ENCODE data around the gene SAP30BP. TPM values are rescaled to one million over a fixed set of nuclear protein-coding genes. Genes with fewer than 3 reads are reported as not detected.

The SAP30BP gene
- total and polyA plus RNA-seq, 2 donors (not counting 3 experiments of a cell fraction or from before 2014, with no cell fraction given) = 116 to 151 TPM

- no peaks in the 10 kb centered on the region for H3K36me3 ChIP-seq (ENCODE audit: control insufficient read depth in 2 of 2, extremely low read depth in 1 of 2, insufficient read depth in 2 of 2, low read length in 2 of 2)
- no peaks in the 10 kb centered on the region for H3K27me3 ChIP-seq (ENCODE audit: control insufficient read depth in 2 of 2, insufficient read depth in 2 of 2, low read length in 2 of 2)
- H3K4me2 ChIP-seq (ENCODE audit: insufficient read depth, low read length) = no peak overlapping the region
- no peak overlapping the region for H3K9ac ChIP-seq (replicated peaks; ENCODE audit: extremely low read depth, insufficient read depth, low read length)
- TF ChIP-seq CTCF (IDR thresholded peaks at IDR 0.05; ENCODE audit: extremely low read depth in 1 of 2, insufficient read depth in 1 of 2, low read depth in 1 of 2, low read length in 2 of 2) = no peak
- ChIA-PET CTCF (interaction anchor here (1.8 to 16.3 kb wide), 3 partner anchors 14 to 111 kb away, joined by 6 to 625 read pairs (median 446); a partner anchor contains a TSS), POLR2A (no interaction called here)
- intact Hi-C loops (cut with micrococcal nuclease) (no loop called here), dilution Hi-C loops (cut with MboI; ENCODE audit: extremely low pct_ligation_motif_present, low sequenced_read_pairs) (no loop called here)
- DNase-seq (ENCODE audit: low read depth, low spot score) (no peak), FAIRE-seq (no peak)
- H2AFZ ChIP-seq (ENCODE audit: low read depth, low read length) = no peak overlapping the region
- no peaks in the 10 kb centered on the region for H3K79me2 ChIP-seq (ENCODE audit: control insufficient read depth, insufficient read depth, low read length)
- peaks cover 12% of the 10 kb centered on the region for H3K4me1 ChIP-seq (ENCODE audit: control insufficient read depth, extremely low read depth, insufficient read depth, low read length)
- H3K4me3 ChIP-seq (replicated peaks in 1 of 3; ENCODE audit: insufficient read depth in 1 of 3, low read depth in 1 of 3, low read length in 3 of 3) = no peak overlapping the region
- H3K9me1 ChIP-seq (replicated peaks; ENCODE audit: control insufficient read depth, extremely low read depth, insufficient read depth, low read length) = no peaks in the 10 kb centered on the region
- H3K27ac ChIP-seq (ENCODE audit: insufficient read depth, low read depth, low read length) = no peak overlapping the region
- no TSS peak for BruUV-seq (replicated peaks)
- no peaks in the 10 kb centered on the region for H3K9me3 ChIP-seq (replicated peaks; ENCODE audit: control insufficient read depth, insufficient read depth, low read length)
- H4K20me1 ChIP-seq (replicated peaks; ENCODE audit: control insufficient read depth, extremely low read depth, insufficient read depth, low read length) = no peaks in the 10 kb centered on the region
Observed at GRCh38 chr17:75636381-75637142, 30.6 kb upstream of the SAP30BP start.

GRCh38 chr17:75637143-75637538 lies 30.0 kb upstream of the SAP30BP start:
- no peak overlapping the region for H3K9ac ChIP-seq (replicated peaks; ENCODE audit: extremely low read depth, insufficient read depth, low read length)
- DNase-seq (ENCODE audit: low read depth, low spot score) (no peak), FAIRE-seq (no peak)
- H2AFZ ChIP-seq (ENCODE audit: low read depth, low read length) = no peak overlapping the region
- no TSS peak for BruUV-seq (replicated peaks)
- H3K36me3 ChIP-seq (ENCODE audit: control insufficient read depth in 2 of 2, extremely low read depth in 1 of 2, insufficient read depth in 2 of 2, low read length in 2 of 2) = no peaks in the 10 kb centered on the region
- H3K4me2 ChIP-seq (ENCODE audit: insufficient read depth, low read length) = no peak overlapping the region
- H3K27ac ChIP-seq (ENCODE audit: insufficient read depth, low read depth, low read length) = no peak overlapping the region
- H3K4me3 ChIP-seq (replicated peaks in 1 of 3; ENCODE audit: insufficient read depth in 1 of 3, low read depth in 1 of 3, low read length in 3 of 3) = no peak overlapping the region
- no peaks in the 10 kb centered on the region for H3K9me3 ChIP-seq (replicated peaks; ENCODE audit: control insufficient read depth, insufficient read depth, low read length)
- H3K27me3 ChIP-seq (ENCODE audit: control insufficient read depth in 2 of 2, insufficient read depth in 2 of 2, low read length in 2 of 2) = no peaks in the 10 kb centered on the region
- no peaks in the 10 kb centered on the region for H4K20me1 ChIP-seq (replicated peaks; ENCODE audit: control insufficient read depth, extremely low read depth, insufficient read depth, low read length)
- ChIA-PET POLR2A (no interaction called here), CTCF (interaction anchor here (1.8 to 16.3 kb wide), 3 partner anchors 13 to 110 kb away, joined by 6 to 625 read pairs (median 446); a partner anchor contains a TSS)
- TF ChIP-seq JUN (IDR thresholded peaks at IDR 0.05; ENCODE audit: borderline replicate concordance, insufficient read depth, insufficient read length, low read depth) = no peak
- TF ChIP-seq MAX (IDR thresholded peaks at IDR 0.05; ENCODE audit: insufficient read depth, insufficient read length) = no peak
- TF ChIP-seq CTCF (IDR thresholded peaks at IDR 0.05; ENCODE audit: extremely low read depth in 1 of 2, insufficient read depth in 1 of 2, low read depth in 1 of 2, low read length in 2 of 2) = no peak
- no peak for TF ChIP-seq POLR2A (IDR thresholded peaks at IDR 0.05; ENCODE audit: low read depth, low read length)
- TF ChIP-seq POLR2AphosphoS5 (IDR thresholded peaks at IDR 0.05; ENCODE audit: insufficient read depth, low read depth, low read length) = no peak
- TF ChIP-seq EZH2 (IDR thresholded peaks at IDR 0.05; ENCODE audit: borderline replicate concordance, low read depth, low read length, severe bottlenecking) = no peak
- no peak for TF ChIP-seq GATA2 (IDR thresholded peaks at IDR 0.05; ENCODE audit: insufficient read depth, insufficient read length, low read depth, low read length)
- no peak for TF ChIP-seq FOS (IDR thresholded peaks at IDR 0.05; ENCODE audit: borderline replicate concordance, insufficient read depth, low read length)
- no peak for TF ChIP-seq MYC (IDR thresholded peaks at IDR 0.05; ENCODE audit: low read depth, low read length)
- H3K79me2 ChIP-seq (ENCODE audit: control insufficient read depth, insufficient read depth, low read length) = no peaks in the 10 kb centered on the region
- no peaks in the 10 kb centered on the region for H3K9me1 ChIP-seq (replicated peaks; ENCODE audit: control insufficient read depth, extremely low read depth, insufficient read depth, low read length)
- dilution Hi-C loops (cut with MboI; ENCODE audit: extremely low pct_ligation_motif_present, low sequenced_read_pairs) = no loop called here
- peaks cover 12% of the 10 kb centered on the region for H3K4me1 ChIP-seq (ENCODE audit: control insufficient read depth, extremely low read depth, insufficient read depth, low read length)
- intact Hi-C loops (cut with micrococcal nuclease) = no loop called here

All from endothelial cell of umbilical vein (primary cell).